HUDEP-2 (cell line): Measurements from ENCODE around the gene ZDHHC13.

Experiments
- DNase-seq, 76 experiments: peaks; one replicate each; lab custom pipeline; 2025; ENCODE audit not compliant: unreplicated experiment in 76 of 76; lab: John Stamatoyannopoulos, UW

ZDHHC13 gene

GRCh38 chr11:19163617-19164016 is 46.6 kb downstream of the ZDHHC13 start:
- no peak for DNase-seq

DNA sequence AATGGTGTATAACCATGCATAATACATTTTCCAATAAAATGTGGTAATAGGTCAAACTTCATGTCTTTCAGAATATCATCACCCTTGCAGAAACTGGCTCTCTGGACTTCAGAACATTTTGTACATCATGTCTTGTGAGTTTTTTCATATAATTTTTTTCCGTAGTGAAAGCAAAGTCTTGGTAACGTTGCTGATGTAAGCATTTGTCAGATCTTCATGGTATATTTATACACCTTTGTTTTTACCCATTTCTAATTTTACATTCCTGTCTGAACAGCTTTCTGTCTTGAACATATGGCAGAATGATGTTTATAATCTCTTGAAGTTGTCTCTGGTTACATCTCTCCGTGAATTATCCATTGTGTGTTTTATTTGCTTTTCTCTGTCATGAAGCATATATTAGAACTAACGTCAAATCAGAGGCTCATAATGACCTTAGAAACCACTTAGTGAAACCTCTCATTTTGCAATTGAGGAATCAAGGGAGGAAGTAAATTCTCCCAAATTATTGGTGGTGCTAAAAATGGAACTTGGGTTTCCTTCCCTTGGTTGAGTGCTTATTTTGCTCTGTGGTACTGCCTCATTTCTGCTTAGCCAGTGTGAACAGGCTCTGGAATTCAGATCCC is 47.4 kb downstream of the ZDHHC13 start:
- no peak for DNase-seq

GRCh38 chr11:19164881-19165280 is 47.9 kb downstream of the ZDHHC13 start:
- no peak for DNase-seq

DNA sequence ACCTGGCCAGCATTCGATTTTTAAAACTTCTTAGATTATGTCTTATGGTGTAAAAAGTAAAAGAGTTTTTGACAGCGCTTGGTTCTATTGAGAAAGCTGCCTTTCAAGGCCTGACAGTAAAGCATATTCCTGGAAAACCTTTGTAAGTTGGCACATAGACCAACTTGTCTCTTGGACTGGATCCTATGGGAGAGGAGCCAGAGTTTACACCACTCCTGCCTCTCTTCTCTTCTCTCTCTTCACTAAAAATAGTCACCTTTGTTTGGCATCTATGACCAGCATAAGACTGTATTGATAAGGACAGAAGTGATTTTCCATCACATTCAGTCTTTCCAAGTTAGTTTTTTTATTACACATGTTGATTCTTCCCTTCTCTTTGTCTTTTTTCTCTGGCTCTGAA is 51.1 kb downstream of the ZDHHC13 start:
- no peak for DNase-seq

GRCh38 chr11:19173004-19173689 is 56.2 kb downstream of the ZDHHC13 start:
- DNase-seq = no peak

- DNase-seq = no peak
Measured at GRCh38 chr11:19173964-19174638, 57.1 kb downstream of the ZDHHC13 start.

DNA sequence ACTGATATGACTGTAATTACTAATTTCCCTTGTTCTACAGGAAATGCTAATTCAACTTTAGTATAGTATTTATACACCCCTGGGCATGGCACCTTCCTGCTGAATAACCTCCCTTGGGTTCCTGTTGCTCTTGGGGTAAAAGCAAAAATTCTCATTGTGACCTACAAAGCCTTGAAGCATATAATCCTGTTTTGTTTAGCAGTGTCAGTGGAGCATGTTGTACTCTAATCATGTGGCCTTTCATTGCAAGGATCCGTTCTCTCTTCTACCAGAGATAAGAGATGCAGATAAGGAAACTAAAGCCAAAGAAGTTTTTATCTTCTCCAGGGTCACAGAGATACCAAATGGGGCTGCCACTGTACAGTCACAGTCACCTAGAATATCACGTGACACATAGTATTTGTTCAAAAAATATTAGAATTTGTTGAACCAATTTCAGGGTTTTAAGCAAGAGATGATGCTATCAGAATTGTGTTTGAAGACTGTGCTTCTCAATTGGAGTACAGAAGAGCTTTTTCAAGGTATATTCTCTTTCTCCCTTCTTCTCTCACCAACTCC is 59.7 kb downstream of the ZDHHC13 start:
- peak in 3 of 76 experiments; percentile 4 to 18 (median 5) for DNase-seq

- no peak for DNase-seq
Measured at GRCh38 chr11:19181531-19182261, 64.7 kb downstream of the ZDHHC13 start.

GRCh38 chr11:19183646-19184045 is 66.7 kb downstream of the ZDHHC13 start:
- peak in 13 of 76 experiments; percentile 3 to 39 (median 6) for DNase-seq

DNA sequence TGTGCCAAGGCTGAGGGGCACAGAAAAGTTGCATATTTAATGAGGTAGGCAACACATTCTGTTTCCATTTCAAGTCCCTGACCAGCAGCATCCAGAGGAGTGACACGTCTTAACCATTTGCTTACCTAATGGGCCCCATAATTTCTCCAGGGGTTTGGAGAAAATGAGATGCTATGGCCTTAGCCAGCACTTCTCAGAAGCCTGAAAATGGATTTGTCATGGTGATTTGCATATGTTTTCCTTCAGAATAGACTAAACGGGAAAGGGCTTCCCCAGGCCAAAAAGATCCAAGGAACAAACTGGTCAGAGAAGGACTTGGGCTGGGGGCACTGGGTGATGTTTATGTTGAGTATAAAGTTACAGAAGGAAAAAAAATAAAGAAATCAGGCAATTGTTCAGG is 68.1 kb downstream of the ZDHHC13 start:
- DNase-seq = no peak

DNA sequence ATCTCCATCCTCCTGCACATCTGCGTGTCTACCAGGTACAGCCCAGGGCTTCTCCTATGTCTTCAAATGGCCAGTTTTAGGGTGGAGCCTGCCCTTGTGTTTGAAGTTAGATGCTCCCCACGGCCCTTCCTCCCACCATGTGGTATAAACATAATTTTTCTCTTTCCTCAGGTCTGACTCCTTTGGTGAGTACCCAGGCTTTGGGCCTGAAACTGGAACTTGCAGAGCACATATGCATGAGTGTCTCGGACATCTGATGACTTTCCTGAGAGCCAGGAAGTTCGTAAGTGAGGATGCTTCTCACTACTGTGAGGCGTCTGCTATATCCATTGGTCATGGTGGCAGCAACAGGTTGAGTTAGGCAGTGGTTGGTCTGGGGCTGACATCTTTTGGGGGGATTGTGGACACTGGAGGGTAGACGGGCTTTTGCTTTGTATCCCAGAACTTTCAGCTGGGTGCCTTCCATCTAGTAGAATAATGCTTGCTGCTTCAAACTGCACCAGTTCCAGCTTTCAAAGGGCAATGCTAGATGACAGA is 68.6 kb downstream of the ZDHHC13 start:
- no peak for DNase-seq

DNA sequence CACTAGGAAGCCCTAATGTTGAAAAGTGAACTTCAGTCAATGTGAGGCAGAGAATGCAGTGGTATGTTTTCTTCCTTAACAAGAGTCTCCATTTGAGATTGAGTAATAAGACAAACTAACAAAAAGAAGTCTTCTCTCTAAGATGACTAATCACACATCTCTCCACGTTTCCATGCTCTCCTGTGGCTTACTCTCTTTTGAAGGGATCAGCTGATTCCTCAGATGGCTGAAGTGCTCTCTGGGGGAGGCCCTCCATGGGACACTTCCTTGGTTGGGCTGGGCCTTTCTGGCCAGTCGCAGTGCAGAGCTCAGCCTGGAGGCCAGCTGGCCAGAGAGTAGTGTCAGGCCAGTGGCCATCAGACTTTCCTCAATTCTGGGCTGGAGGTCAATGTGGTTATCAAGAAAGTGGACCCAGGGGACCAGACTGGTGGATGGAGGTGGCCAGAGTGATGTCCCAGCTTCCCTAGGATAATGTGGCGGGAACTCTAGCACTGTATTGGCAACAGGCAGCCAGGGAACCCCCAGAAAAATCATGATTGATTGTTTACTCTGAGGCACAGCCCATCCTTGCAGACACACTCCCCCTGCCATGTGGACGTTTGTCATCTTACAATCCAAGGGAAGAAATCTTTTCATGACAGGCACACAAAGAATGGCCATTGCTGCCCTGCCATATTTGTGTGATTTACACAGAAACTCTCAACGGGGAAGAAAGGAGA is 70.3 kb downstream of the ZDHHC13 start:
- no peak for DNase-seq

DNA sequence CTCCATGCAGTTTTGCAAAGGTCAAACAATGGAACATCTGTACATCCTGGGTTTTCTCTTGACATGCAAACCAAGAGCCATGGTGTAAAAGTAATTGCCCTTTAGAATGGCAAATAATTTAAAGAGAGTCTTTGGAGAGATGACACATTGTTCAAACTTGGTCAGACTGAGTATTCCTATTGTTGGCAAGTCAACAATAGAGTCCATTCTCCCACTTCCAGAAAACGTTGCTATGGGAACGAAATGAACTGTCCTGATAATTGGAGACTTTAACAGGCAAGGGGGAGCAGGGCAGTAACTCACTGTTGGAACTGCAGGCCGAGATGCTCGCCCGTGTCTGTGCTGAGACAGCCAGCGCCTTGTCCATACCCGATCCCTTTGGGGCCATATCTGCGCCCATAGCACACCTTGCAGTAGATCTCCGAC is 70.9 kb downstream of the ZDHHC13 start:
- DNase-seq = no peak

DNA sequence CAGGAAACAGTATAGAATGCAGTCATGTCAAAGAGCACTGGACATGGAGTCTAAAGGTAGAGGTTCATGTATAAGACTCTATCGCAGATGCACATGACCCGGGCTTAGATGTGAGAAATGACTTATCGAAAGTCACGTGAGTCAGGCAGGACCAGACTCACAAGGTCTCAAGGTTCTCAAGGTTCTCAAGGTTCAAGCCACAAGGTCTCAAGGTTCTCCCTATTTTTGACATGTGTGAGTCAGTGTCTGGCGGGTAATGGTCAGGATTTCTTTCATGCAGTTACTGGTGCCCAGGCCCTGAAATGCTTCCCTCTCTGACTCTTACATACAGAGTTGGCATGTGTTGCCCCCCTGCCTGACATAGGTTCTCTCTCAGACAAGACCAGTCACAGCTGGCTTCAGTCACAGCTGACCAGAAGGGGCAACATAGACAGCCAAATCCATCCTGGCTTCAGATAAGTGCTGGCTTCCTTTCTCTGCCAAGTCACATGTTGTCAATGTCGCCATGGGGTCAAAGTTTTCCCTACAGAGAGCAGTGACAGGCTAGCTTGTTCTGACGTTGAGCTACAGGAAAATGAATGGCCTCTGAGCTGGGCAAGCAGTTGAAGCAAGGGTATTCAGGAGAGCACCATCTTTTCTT is 74.7 kb downstream of the ZDHHC13 start:
- DNase-seq = peak in 1 of 76 experiments; percentile 1

DNA sequence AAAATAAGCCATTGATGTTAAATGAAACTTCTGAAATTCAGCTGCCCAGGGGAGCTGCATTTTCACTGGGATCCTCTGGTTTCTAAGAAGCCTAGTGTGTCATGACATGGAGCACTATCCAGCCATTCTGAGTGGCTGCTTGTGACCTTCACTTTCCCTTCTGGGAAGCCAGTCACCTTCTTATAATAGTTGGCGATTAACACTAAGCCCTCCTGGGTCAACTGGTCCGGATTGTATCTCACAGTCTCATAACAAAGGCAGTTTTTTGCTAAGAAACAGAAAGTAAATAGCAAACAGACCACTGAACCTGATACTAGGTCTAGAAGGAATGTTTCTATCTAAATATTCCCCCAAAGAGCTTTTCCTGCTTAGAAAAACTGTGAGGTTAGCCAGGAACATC is 76.9 kb downstream of the ZDHHC13 start:
- no peak for DNase-seq

DNA sequence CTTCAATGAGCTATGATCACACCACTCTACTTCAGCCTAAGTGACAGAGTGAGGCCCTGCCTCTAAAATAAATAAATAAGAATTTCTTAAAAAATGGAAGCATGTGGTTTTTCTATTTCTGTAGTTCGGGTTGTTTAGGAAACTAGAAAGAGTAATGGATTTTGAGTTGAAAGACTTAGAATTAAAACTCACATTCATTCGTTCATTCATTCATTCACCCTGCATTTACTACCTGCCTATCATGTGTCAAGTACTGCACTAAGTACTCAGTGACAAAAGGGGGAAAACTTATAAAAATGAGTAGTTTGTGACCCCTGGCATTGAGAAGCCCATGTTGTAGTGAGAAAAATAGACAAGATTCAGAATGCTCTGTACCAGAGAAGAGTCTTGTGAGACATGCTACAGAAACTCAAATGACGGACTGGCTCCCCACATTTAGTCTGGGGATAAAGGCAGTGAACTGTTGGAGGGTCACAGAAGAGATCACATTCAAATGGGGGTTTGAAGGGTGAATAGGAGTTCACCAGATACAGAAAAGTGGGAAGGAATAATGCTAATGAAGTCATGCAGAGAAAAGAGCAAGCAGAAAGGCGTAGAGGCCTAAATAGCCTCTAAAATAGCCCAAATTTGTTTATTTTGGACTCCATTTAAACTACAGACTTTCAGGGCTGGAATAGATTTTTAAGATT is 77.8 kb downstream of the ZDHHC13 start:
- DNase-seq = no peak

DNA sequence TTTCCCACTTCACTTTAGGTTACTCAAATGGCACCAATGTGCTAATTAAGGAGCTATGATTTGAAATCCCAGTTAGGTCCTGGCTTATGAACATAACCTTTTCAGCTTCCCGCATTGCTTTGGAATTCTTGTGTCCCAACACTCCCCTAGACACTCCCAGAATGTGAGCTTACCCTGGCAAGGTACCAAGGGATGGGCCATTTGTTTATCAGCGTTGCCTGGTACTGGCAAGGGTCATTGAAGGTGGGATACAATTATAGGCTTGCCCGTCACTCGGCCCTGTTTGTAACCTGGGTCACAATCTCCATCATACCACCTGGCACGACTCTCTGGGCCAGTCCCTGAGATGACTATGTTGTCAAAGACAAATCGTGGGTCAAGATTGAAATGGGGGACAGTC is 79.5 kb downstream of the ZDHHC13 start:
- DNase-seq = no peak

- no peak for DNase-seq
Measured at GRCh38 chr11:19199048-19199447, 82.1 kb downstream of the ZDHHC13 start.

DNA sequence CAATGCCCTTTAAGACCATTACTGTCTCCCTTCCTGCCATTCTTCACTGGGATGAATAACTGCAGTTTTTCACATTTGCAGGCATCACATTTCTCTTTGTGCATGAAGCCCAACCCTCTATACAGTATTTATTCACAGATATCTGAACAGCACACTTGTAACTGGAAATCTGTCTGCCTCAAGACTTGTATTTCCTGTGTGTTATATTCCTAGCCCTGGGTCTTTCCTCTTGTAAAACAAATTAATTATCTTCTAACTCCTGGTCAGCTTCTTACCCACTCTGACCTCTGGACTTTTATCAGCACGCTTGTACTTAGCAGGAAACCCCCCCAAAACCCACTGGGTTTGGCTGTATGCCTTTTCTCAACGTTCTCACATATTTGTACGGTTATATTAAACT is 82.8 kb downstream of the ZDHHC13 start:
- no peak for DNase-seq
